ENCODE results near the gene MFAP2. TPM values are rescaled to one million over a fixed set of nuclear protein-coding genes. Genes with fewer than 3 reads are reported as not detected.
A peak's percentile ranks its signal among the peaks of the same experiment; 100 is the strongest.

MFAP2 gene
- total and polyA plus RNA-seq, 8 donors = 8.0 to 380 (median 282) TPM

GRCh38 chr1:16927256-16927655, 53.2 kb downstream of the MFAP2 start:
- intact Hi-C loops (cut with DNase I) = no loop called here
- no peak overlapping the region for H3K27ac ChIP-seq
- peaks cover 0 to 11% of the 10 kb centered on the region in 2 donors for H3K36me3 ChIP-seq
- ATAC-seq (no peak), DNase-seq (peak in 1 of 4 donors; percentile 72)
- no peaks in the 10 kb centered on the region for H3K9me3 ChIP-seq
- H3K4me1 ChIP-seq = no peaks in the 10 kb centered on the region
- peaks cover 0 to 2% of the 10 kb centered on the region in 2 donors for H3K27me3 ChIP-seq
- TF ChIP-seq CTCF (IDR thresholded peaks at IDR 0.05) = no peak
- no peak overlapping the region for H3K4me3 ChIP-seq

- DNase-seq (peak in 3 of 4 donors; percentile 54 to 82 (median 74)), ATAC-seq (no peak)
- Histone ChIP-seq H3K36me3 (peaks cover 0 to 11% of the 10 kb centered on the region in 2 donors), H3K27me3 (peaks cover 0 to 8% of the 10 kb centered on the region in 2 donors), H3K4me1 (no peaks in the 10 kb centered on the region), H3K27ac (no peak overlapping the region), H3K9me3 (no peaks in the 10 kb centered on the region), H3K4me3 (no peak overlapping the region)
- intact Hi-C loops (cut with DNase I) = no loop called here
- no peak for TF ChIP-seq CTCF (IDR thresholded peaks at IDR 0.05)
Measured at GRCh38 chr1:16926491-16927073, 53.8 kb downstream of the MFAP2 start.

GRCh38 chr1:16925635-16926490, 54.6 kb downstream of the MFAP2 start:
- H3K27ac ChIP-seq = no peak overlapping the region
- no peaks in the 10 kb centered on the region for H3K9me3 ChIP-seq
- peaks cover 0 to 8% of the 10 kb centered on the region in 2 donors for H3K27me3 ChIP-seq
- H3K36me3 ChIP-seq = peaks cover 0 to 7% of the 10 kb centered on the region in 2 donors
- peaks cover 0 to 5% of the 10 kb centered on the region in 2 donors for H3K4me1 ChIP-seq
- no peak overlapping the region for H3K4me3 ChIP-seq
- intact Hi-C loops (cut with DNase I) = no loop called here
- TF ChIP-seq CTCF (IDR thresholded peaks at IDR 0.05) = no peak
- ATAC-seq = no peak
- peak in 1 of 4 donors; percentile 76 for DNase-seq

GRCh38 chr1:16924919-16925477, 55.4 kb downstream of the MFAP2 start:
- ATAC-seq = no peak
- Histone ChIP-seq H3K27me3 (peaks cover 0 to 8% of the 10 kb centered on the region in 2 donors), H3K4me3 (no peak overlapping the region), H3K27ac (no peak overlapping the region), H3K9me3 (no peaks in the 10 kb centered on the region), H3K36me3 (peaks cover 0 to 4% of the 10 kb centered on the region in 2 donors), H3K4me1 (peaks cover 0 to 5% of the 10 kb centered on the region in 2 donors)
- intact Hi-C loops (cut with DNase I) = no loop called here
- peak in 1 of 4 donors; percentile 77 for DNase-seq
- TF ChIP-seq CTCF (IDR thresholded peaks at IDR 0.05) = no peak

Other genes with a start within 250 kb of the MFAP2 start
- 1,000 to 10,000 TPM; 2,748 to 3,444 TPM for gene RNU1-4, start 240.1 kb downstream of the MFAP2 start, total RNA-seq
- gene RNU1-4, start 240.1 kb downstream of the MFAP2 start, polyA plus RNA-seq (ENCODE audit: insufficient read length in 6 of 6) = 1 to 10 TPM; 1.5 to 9.4 (median 2.1) TPM
- 1,000 to 10,000 TPM; 2,748 to 3,444 TPM for gene RNU1-2, start 84.6 kb downstream of the MFAP2 start, total RNA-seq
- gene RNU1-2, start 84.6 kb downstream of the MFAP2 start, polyA plus RNA-seq (ENCODE audit: insufficient read length in 6 of 6) = 1 to 10 TPM; 1.5 to 9.4 (median 2.1) TPM
- gene CROCC, start 58.7 kb downstream of the MFAP2 start, total RNA-seq = 10 to 100 TPM; 19.1 to 19.7 TPM
- 10 to 100 TPM; 43.5 to 66.2 (median 58.3) TPM for gene CROCC, start 58.7 kb downstream of the MFAP2 start, polyA plus RNA-seq (ENCODE audit: insufficient read length in 6 of 6)
- 10 to 100 TPM; 63.6 to 65.0 TPM for gene ATP13A2, start 31.3 kb upstream of the MFAP2 start, total RNA-seq
- 10 to 100 TPM; 23.6 to 39.4 (median 32.3) TPM for gene ATP13A2, start 31.3 kb upstream of the MFAP2 start, polyA plus RNA-seq (ENCODE audit: insufficient read length in 6 of 6)
- gene SDHB, start 73.4 kb upstream of the MFAP2 start, total RNA-seq = 100 to 1,000 TPM in 1 of 2 donors, 10 to 100 TPM in 1; 87.7 to 110 TPM
- 100 to 1,000 TPM in 2 of 6 donors, 10 to 100 TPM in 4; 86.8 to 108 (median 98.1) TPM for gene SDHB, start 73.4 kb upstream of the MFAP2 start, polyA plus RNA-seq (ENCODE audit: insufficient read length in 6 of 6)
- gene PADI2, start 138.8 kb upstream of the MFAP2 start, total RNA-seq = 10 to 100 TPM in 1 of 2 donors, 1 to 10 TPM in 1; 2.2 to 35.4 TPM
- 10 to 100 TPM in 4 of 6 donors, 1 to 10 TPM in 2; 7.0 to 16.1 (median 10.6) TPM for gene PADI2, start 138.8 kb upstream of the MFAP2 start, polyA plus RNA-seq (ENCODE audit: insufficient read length in 6 of 6)
- not detected for gene PADI1, start 224.5 kb upstream of the MFAP2 start, total RNA-seq
- not detected for gene PADI1, start 224.5 kb upstream of the MFAP2 start, polyA plus RNA-seq (ENCODE audit: insufficient read length in 6 of 6)